Measurements from ENCODE around the gene ELOVL5.

Gene ELOVL5

DNA sequence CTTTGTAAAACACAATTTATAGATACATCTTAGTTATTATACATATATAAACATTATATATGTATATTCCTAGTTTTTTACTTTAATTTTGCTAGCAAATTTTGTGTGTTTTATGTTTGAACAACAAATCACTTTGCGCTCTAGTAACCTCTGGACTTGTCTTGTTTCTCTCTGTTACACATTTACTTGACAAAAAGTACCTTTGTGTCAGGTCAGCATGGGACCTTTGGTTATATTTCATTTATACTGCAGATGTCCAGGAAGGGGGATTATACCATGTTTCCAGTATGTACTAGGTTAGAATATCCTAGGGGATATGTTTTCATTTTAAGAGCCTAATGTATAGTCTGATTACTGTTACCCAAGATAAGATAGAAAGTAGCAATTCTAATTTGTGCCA lies 28.5 kb upstream of the ELOVL5 start:
- ATAC-seq (ENCODE audit: low read depth) (no peak), DNase-seq (ENCODE audit: low spot score) (no peak)
- Histone ChIP-seq H3K4me1 (ENCODE audit: insufficient read depth, poor library complexity, severe bottlenecking) (no peaks in the 10 kb centered on the region), H3K9me3 (ENCODE audit: severe bottlenecking) (no peaks in the 10 kb centered on the region), H3K27me3 (ENCODE audit: insufficient read depth, poor library complexity, severe bottlenecking) (no peaks in the 10 kb centered on the region), H3K27ac (ENCODE audit: poor library complexity, severe bottlenecking) (no peak overlapping the region), H3K4me3 (ENCODE audit: severe bottlenecking) (no peak overlapping the region), H3K36me3 (ENCODE audit: low read depth) (no peaks in the 10 kb centered on the region)
- TF ChIP-seq CTCF (IDR thresholded peaks at IDR 0.05; ENCODE audit: poor library complexity, severe bottlenecking) = no peak

- H3K4me1 ChIP-seq (ENCODE audit: insufficient read depth, poor library complexity, severe bottlenecking) = no peaks in the 10 kb centered on the region
- H3K27me3 ChIP-seq (ENCODE audit: insufficient read depth, poor library complexity, severe bottlenecking) = no peaks in the 10 kb centered on the region
- DNase-seq (ENCODE audit: low spot score) (no peak), ATAC-seq (ENCODE audit: low read depth) (no peak)
- H3K9me3 ChIP-seq (ENCODE audit: severe bottlenecking) = no peaks in the 10 kb centered on the region
- TF ChIP-seq CTCF (IDR thresholded peaks at IDR 0.05; ENCODE audit: poor library complexity, severe bottlenecking) = no peak
- H3K36me3 ChIP-seq (ENCODE audit: low read depth) = no peaks in the 10 kb centered on the region
- no peak overlapping the region for H3K4me3 ChIP-seq (ENCODE audit: severe bottlenecking)
- H3K27ac ChIP-seq (ENCODE audit: poor library complexity, severe bottlenecking) = no peak overlapping the region
Measured at GRCh38 chr6:53376661-53377226, 28.0 kb upstream of the ELOVL5 start.

DNA sequence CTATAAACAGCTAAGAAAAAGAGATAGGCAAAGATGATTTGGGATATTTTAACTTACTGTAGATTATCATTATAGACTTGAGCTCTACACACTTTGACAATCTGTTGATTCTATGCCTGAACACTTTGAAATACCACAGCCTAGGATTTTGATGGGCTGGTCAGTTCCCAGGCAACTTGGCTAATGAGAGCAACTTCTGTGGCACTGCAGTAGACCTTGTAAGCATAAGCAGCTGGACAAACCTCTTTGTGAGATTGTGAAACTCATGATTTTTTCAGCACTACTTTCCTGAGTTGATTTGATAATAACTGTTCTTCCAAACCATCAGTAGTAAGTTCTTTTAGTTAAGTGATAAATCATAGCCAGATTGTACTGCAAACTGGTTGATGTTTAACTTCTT lies 27.1 kb upstream of the ELOVL5 start:
- ATAC-seq (ENCODE audit: low read depth) = no peak
- H3K4me1 ChIP-seq (ENCODE audit: insufficient read depth, poor library complexity, severe bottlenecking) = no peaks in the 10 kb centered on the region
- H3K4me3 ChIP-seq (ENCODE audit: severe bottlenecking) = no peak overlapping the region
- H3K27ac ChIP-seq (ENCODE audit: poor library complexity, severe bottlenecking) = no peak overlapping the region
- no peaks in the 10 kb centered on the region for H3K9me3 ChIP-seq (ENCODE audit: severe bottlenecking)
- DNase-seq (ENCODE audit: low spot score) = no peak
- no peaks in the 10 kb centered on the region for H3K27me3 ChIP-seq (ENCODE audit: insufficient read depth, poor library complexity, severe bottlenecking)
- no peaks in the 10 kb centered on the region for H3K36me3 ChIP-seq (ENCODE audit: low read depth)
- no peak for TF ChIP-seq CTCF (IDR thresholded peaks at IDR 0.05; ENCODE audit: poor library complexity, severe bottlenecking)

DNA sequence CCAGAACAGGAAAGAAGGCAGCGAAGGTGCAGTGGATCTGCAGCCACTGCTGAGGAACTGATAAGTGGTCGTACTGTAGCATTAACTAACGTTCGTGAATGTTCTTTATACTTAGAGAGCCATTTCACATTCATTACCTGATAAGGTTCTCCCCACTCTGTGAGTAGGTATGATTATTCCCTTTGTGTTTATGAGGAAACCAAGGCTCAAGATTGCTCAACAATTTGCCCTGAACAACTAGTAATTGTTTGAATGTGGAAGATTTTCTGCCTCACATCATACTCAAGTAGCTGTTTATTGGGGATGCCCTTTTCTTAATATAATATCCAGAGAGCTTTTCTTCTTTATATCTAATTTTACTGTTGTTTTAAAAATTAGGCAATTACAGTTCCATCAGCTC lies 24.9 kb upstream of the ELOVL5 start:
- Histone ChIP-seq H3K27me3 (ENCODE audit: insufficient read depth, poor library complexity, severe bottlenecking) (no peaks in the 10 kb centered on the region), H3K27ac (ENCODE audit: poor library complexity, severe bottlenecking) (no peak overlapping the region), H3K36me3 (ENCODE audit: low read depth) (no peaks in the 10 kb centered on the region), H3K4me1 (ENCODE audit: insufficient read depth, poor library complexity, severe bottlenecking) (no peaks in the 10 kb centered on the region), H3K9me3 (ENCODE audit: severe bottlenecking) (no peaks in the 10 kb centered on the region), H3K4me3 (ENCODE audit: severe bottlenecking) (no peak overlapping the region)
- DNase-seq (ENCODE audit: low spot score) (no peak), ATAC-seq (ENCODE audit: low read depth) (no peak)
- TF ChIP-seq CTCF (IDR thresholded peaks at IDR 0.05; ENCODE audit: poor library complexity, severe bottlenecking) = no peak

DNA sequence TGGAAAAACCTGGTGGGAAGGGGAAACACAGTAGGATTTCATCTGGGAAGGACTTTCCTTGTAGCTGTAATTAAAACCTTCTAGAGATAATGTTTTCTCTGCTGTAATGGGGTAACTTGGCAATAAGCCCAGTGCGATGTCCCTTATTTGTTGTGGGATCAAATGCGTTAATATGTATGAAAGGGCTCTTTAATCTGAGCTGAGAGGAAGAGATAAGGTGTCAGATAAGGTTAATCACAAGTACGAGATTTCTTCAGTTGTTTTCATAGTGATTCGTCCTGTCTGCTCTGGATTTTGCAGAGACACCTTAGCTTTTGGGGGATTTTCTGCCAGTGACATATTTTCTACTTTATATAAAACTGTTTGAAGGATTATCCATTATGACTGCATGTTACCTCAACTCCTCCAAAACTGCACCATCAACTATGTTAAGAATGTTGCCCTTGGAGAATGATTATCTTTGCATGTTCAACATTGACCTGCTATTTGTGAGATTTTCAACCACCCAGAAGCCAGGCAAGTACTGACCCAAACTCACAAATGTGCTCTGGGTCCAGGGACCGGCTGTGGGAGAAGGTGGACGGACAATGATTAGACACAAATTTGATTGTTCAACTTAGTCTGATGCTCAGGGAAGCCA lies 21.2 kb upstream of the ELOVL5 start:
- no peak for TF ChIP-seq CTCF (IDR thresholded peaks at IDR 0.05; ENCODE audit: poor library complexity, severe bottlenecking)
- DNase-seq (ENCODE audit: low spot score) (no peak), ATAC-seq (ENCODE audit: low read depth) (no peak)
- no peaks in the 10 kb centered on the region for H3K27me3 ChIP-seq (ENCODE audit: insufficient read depth, poor library complexity, severe bottlenecking)
- no peaks in the 10 kb centered on the region for H3K36me3 ChIP-seq (ENCODE audit: low read depth)
- no peaks in the 10 kb centered on the region for H3K9me3 ChIP-seq (ENCODE audit: severe bottlenecking)
- H3K4me1 ChIP-seq (ENCODE audit: insufficient read depth, poor library complexity, severe bottlenecking) = no peaks in the 10 kb centered on the region
- H3K27ac ChIP-seq (ENCODE audit: poor library complexity, severe bottlenecking) = no peak overlapping the region
- H3K4me3 ChIP-seq (ENCODE audit: severe bottlenecking) = no peak overlapping the region

All from RWPE2 (cell line).